IMR-90 (cell line): ENCODE results near the gene AKT3. TPM values are rescaled to one million over a fixed set of nuclear protein-coding genes. Genes with fewer than 3 reads are reported as not detected.

ENCODE experiments used
- ATAC-seq: fragments of 200-7000 bp; cut with Tn5 transposase; 2 replicates; pipeline ENCODE4 v1.9.1; 2020; ENCODE audit warnings: low read depth, mild to moderate bottlenecking, moderate library complexity
- BruUV-seq: library from RNA; stranded (reverse); fragments of 400-500 nt; replicated peaks from 2 replicates; lab custom pipeline; 2021; lab: Mats Ljungman, UMichigan
- CTCF ChIA-PET: fragments of 300-600 bp; formaldehyde crosslinking; extraction: SDS; loops from one replicate; lab custom pipeline; 2021; ENCODE audit warnings: antibody characterized with exemption; lab: Yijun Ruan, JAX
- POLR2A ChIA-PET: fragments of 300-600 bp; sonication (Branson Sonifier 250); formaldehyde crosslinking; loops from one replicate; lab custom pipeline; 2022; ENCODE audit warnings: antibody characterized with exemption; ENCODE audit not compliant: unreplicated experiment; lab: Charles Lee
- DNase-seq: peaks from one replicate; pipeline ENCODE4 v3.0.0; 2013
- H2AFZ ChIP-seq: replicated peaks from 2 replicates; pipeline ENCODE3; 2013; ENCODE audit warnings: low read length, mild to moderate bottlenecking; ENCODE audit not compliant: poor library complexity
- H2AK5ac ChIP-seq: 2 replicates; pipeline ENCODE4 v1.6.1; 2013; ENCODE audit warnings: low read depth, low read length, inconsistent platforms
- H2AK9ac ChIP-seq: replicated peaks from 2 replicates; pipeline ENCODE3; 2013; ENCODE audit warnings: mild to moderate bottlenecking, low read depth, low read length, moderate library complexity; ENCODE audit not compliant: poor library complexity
- H2BK120ac ChIP-seq: 2 replicates; pipeline ENCODE4 v1.6.1; 2013; ENCODE audit warnings: low read depth, low read length, inconsistent platforms
- H2BK15ac ChIP-seq: 3 replicates; pipeline ENCODE4 v1.6.1; 2013; ENCODE audit warnings: low read depth, low read length, inconsistent platforms
- H2BK20ac ChIP-seq: 2 replicates; pipeline ENCODE4 v1.6.1; 2013; ENCODE audit warnings: low read depth, mild to moderate bottlenecking, inconsistent platforms, low read length, moderate library complexity
- H2BK5ac ChIP-seq: 2 replicates; pipeline ENCODE4 v1.6.1; 2013; ENCODE audit warnings: mild to moderate bottlenecking, low read depth, low read length, inconsistent platforms; ENCODE audit not compliant: poor library complexity, severe bottlenecking
- H3K14ac ChIP-seq: replicated peaks from 2 replicates; pipeline ENCODE4 v1.6.1; 2013; ENCODE audit warnings: low read depth, low read length, inconsistent platforms
- H3K18ac ChIP-seq: 2 replicates; pipeline ENCODE4 v1.6.1; 2013; ENCODE audit warnings: low read depth, low read length, control low read depth
- H3K23ac ChIP-seq: 2 replicates; pipeline ENCODE4 v1.6.1; 2013; ENCODE audit warnings: low read depth, low read length, inconsistent platforms
- H3K27ac ChIP-seq: 2 replicates; pipeline ENCODE4 v1.5.1; 2013; ENCODE audit warnings: mild to moderate bottlenecking, control low read depth, low read length; ENCODE audit not compliant: insufficient read depth
- H3K27me3 ChIP-seq: 2 replicates; pipeline ENCODE4 v1.6.1; 2013; ENCODE audit warnings: low read length; ENCODE audit not compliant: control insufficient read depth, insufficient read depth
- H3K36me3 ChIP-seq: 2 replicates; pipeline ENCODE4 v1.6.1; 2013; ENCODE audit warnings: low read length, mixed read lengths; ENCODE audit not compliant: control insufficient read depth, insufficient read depth
- H3K4ac ChIP-seq: 2 replicates; pipeline ENCODE4 v1.6.1; 2013; ENCODE audit warnings: low read depth, low read length, inconsistent platforms
- H3K4me1 ChIP-seq: 2 replicates; pipeline ENCODE4 v1.6.1; 2013; ENCODE audit warnings: low read length, mixed read lengths; ENCODE audit not compliant: control insufficient read depth, insufficient read depth
- H3K4me2 ChIP-seq: 2 replicates; pipeline ENCODE4 v1.6.1; 2013; ENCODE audit warnings: low read depth, mild to moderate bottlenecking, control low read depth, low read length, moderate library complexity
- H3K4me3 ChIP-seq: 2 replicates; pipeline ENCODE4 v1.5.1; 2013; ENCODE audit warnings: low read depth, mild to moderate bottlenecking, control low read depth, low read length, moderate library complexity; ENCODE audit not compliant: insufficient read depth
- H3K56ac ChIP-seq: 2 replicates; pipeline ENCODE4 v1.6.1; 2013; ENCODE audit warnings: low read length, inconsistent platforms; ENCODE audit not compliant: insufficient read depth; ENCODE audit errors: extremely low read depth
- H3K79me1 ChIP-seq, 2 experiments: 2 replicates each; pipeline ENCODE4 v1.6.1; 2013; ENCODE audit warnings: low read length in 2 of 2, inconsistent platforms in 1 of 2, low read depth in 1 of 2
- H3K9ac ChIP-seq: 2 replicates; pipeline ENCODE4 v1.6.1; 2013; ENCODE audit warnings: low read depth, low read length, control low read depth
- H3K9me1 ChIP-seq: 2 replicates; pipeline ENCODE4 v1.6.1; 2013; ENCODE audit warnings: low read length, inconsistent platforms; ENCODE audit not compliant: insufficient read depth
- H3K9me3 ChIP-seq: 2 replicates; pipeline ENCODE4 v1.6.1; 2013; ENCODE audit warnings: low read length; ENCODE audit not compliant: control insufficient read depth, insufficient read depth
- H4K20me1 ChIP-seq: 2 replicates; pipeline ENCODE4 v1.6.1; 2013; ENCODE audit warnings: low read length, inconsistent platforms; ENCODE audit not compliant: insufficient read depth
- H4K5ac ChIP-seq: 2 replicates; pipeline ENCODE4 v1.6.1; 2013; ENCODE audit warnings: mild to moderate bottlenecking, low read depth, low read length, control low read depth
- H4K8ac ChIP-seq, 2 experiments: 2 replicates each; pipeline ENCODE4 v1.6.1; 2013; ENCODE audit warnings: low read depth in 2 of 2, low read length in 2 of 2, control low read depth in 1 of 2, inconsistent platforms in 1 of 2
- H4K91ac ChIP-seq: 2 replicates; pipeline ENCODE4 v1.6.1; 2013; ENCODE audit warnings: low read depth, low read length, inconsistent platforms; ENCODE audit not compliant: insufficient read depth
- FOS ChIP-seq: fragments of 150-350 bp; IDR thresholded peaks from 2 replicates; pipeline ENCODE4 v1.6.1; 2016; ENCODE audit warnings: low read depth, low read length
- MAZ ChIP-seq: IDR thresholded peaks from 2 replicates; pipeline ENCODE4 v1.6.1; 2012; ENCODE audit warnings: low read depth, mild to moderate bottlenecking, low read length, improper control_type of control experiment, moderate library complexity, borderline replicate concordance
- POLR2A ChIP-seq: IDR thresholded peaks from 2 replicates; pipeline ENCODE4 v1.6.1; 2012; ENCODE audit warnings: mild to moderate bottlenecking, low read depth, low read length
- RAD21 ChIP-seq: IDR thresholded peaks from 2 replicates; pipeline ENCODE4 v1.6.1; 2012; ENCODE audit warnings: low read length, improper control_type of control experiment
- USF2 ChIP-seq: fragments of 150-350 bp; IDR thresholded peaks from 2 replicates; pipeline ENCODE4 v1.6.1; 2017; ENCODE audit warnings: mild to moderate bottlenecking, antibody characterized with exemption, low read length, low read depth
- WGBS, 2 experiments: methylation state at CpG; one replicate each; pipeline versions ENCODE4 v1.1.5 to v1.1.7; 2013; ENCODE audit warnings: missing lambda C conversion rate in 2 of 2; ENCODE audit not compliant: insufficient read length in 1 of 2; ENCODE audit errors: extremely low coverage in 2 of 2; 5-methylcytosine and 5-hydroxymethylcytosine counted together
- dilution Hi-C: fragments of 300-500 bp; cut with HindIII; formaldehyde crosslinking; loops from one replicate; pipeline ENCODE4 v1.14.3; 2018; ENCODE audit warnings: low sequenced_read_pairs; ENCODE audit not compliant: unreplicated experiment
- in situ Hi-C: fragments of 300-500 bp; cut with MboI; formaldehyde crosslinking; loops from 3 replicates; pipeline ENCODE4 v1.14.3; 2019; ENCODE audit warnings: low sequenced_read_pairs, inconsistent platforms, mixed read lengths
- intact Hi-C: fragments of 100-400 bp; cut with micrococcal nuclease; formaldehyde crosslinking; loops from 2 replicates; pipeline ENCODE4 v1.10.0; 2022
- polyA plus RNA-seq, 3 experiments: library from polyadenylated mRNA; depleted of rRNA; stranded (reverse); fragments of >200 nt; gene quantifications; 2 replicates each; pipeline ENCODE4 v1.2.3, GENCODE V29; 2012; ENCODE audit warnings: low replicate concordance in 1 of 3
- total RNA-seq: library from RNA; depleted of rRNA; stranded (reverse); fragments of >200 nt; gene quantifications from 2 replicates; pipeline ENCODE4 v1.2.3, GENCODE V29; 2012
- TF ChIP-seq, protein P1 (sequence below): fragments of 150-350 bp; IDR thresholded peaks from 2 replicates; pipeline ENCODE4 v1.6.1; 2016; ENCODE audit warnings: low read depth, mild to moderate bottlenecking, low read length, moderate library complexity, borderline replicate concordance

Gene AKT3
- total and polyA plus RNA-seq, 2 of the 4 experiments (the other 2 are of a cell fraction) = 15.2 to 19.4 TPM

GRCh38 chr1:243849421-243850201, 432 bp downstream of the AKT3 start:
- H2BK5ac ChIP-seq = peak overlapping the region; percentile 81
- no peak overlapping the region for H3K23ac ChIP-seq
- H3K14ac ChIP-seq = no peak overlapping the region
- WGBS, 2 experiments = 0% methylated on average over 14 of the region's 81 CpGs; no CpG with 5 or more reads in 1 of the 2 experiments
- peak overlapping the region; percentile 53 for H3K9ac ChIP-seq
- H3K4me3 ChIP-seq = peak overlapping the region; percentile 86
- H4K5ac ChIP-seq = no peak overlapping the region
- H4K20me1 ChIP-seq = peaks cover 21% of the 10 kb centered on the region; the same call in 1 of the 2 replicates
- H3K9me3 ChIP-seq = no peaks in the 10 kb centered on the region
- H3K9me1 ChIP-seq = no peaks in the 10 kb centered on the region
- POLR2A ChIA-PET = interaction anchor here (0.6 kb wide), 3 partner anchors 249 to 606 kb away, joined by 4 to 13 read pairs (median 4); no protein-coding TSS in a partner anchor
- peak overlapping the region; percentile 76 for H2AFZ ChIP-seq
- no peak overlapping the region for H2BK20ac ChIP-seq
- H3K56ac ChIP-seq = no peak overlapping the region
- intact Hi-C loops (loop anchor here (1.0 to 2.0 kb wide), 5 partner anchors 67 to 505 kb away; no protein-coding TSS in a partner anchor), in situ Hi-C loops (loop anchor here (10.0 kb wide), 1 partner anchor 425 kb away; no protein-coding TSS in a partner anchor), dilution Hi-C loops (no loop called here)
- H3K79me1 ChIP-seq = peaks cover 5 to 26% of the 10 kb centered on the region in 2 experiments; a peak in 3 of 4 replicates
- H4K8ac ChIP-seq = no peak overlapping the region
- H2BK15ac ChIP-seq = no peak overlapping the region
- ATAC-seq = peak; percentile 33
- H2AK9ac ChIP-seq = peak overlapping the region; percentile 93
- H2BK120ac ChIP-seq = no peak overlapping the region
- no peak overlapping the region for H3K4ac ChIP-seq
- H3K18ac ChIP-seq = no peak overlapping the region; the same call in 1 of the 2 replicates
- no peaks in the 10 kb centered on the region for H3K36me3 ChIP-seq
- DNase-seq = no peak
- BruUV-seq = no TSS peak
- CTCF ChIA-PET = no interaction called here
- no peaks in the 10 kb centered on the region for H3K27me3 ChIP-seq
- H3K4me2 ChIP-seq = peak overlapping the region; percentile 66; the same call in 1 of the 2 replicates
- H2AK5ac ChIP-seq = no peak overlapping the region
- TF ChIP-seq, protein P1, sequence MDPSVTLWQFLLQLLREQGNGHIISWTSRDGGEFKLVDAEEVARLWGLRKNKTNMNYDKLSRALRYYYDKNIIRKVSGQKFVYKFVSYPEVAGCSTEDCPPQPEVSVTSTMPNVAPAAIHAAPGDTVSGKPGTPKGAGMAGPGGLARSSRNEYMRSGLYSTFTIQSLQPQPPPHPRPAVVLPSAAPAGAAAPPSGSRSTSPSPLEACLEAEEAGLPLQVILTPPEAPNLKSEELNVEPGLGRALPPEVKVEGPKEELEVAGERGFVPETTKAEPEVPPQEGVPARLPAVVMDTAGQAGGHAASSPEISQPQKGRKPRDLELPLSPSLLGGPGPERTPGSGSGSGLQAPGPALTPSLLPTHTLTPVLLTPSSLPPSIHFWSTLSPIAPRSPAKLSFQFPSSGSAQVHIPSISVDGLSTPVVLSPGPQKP = no peak
- 0 out of 2 replicates have a peak, but pooled peaks have one; percentile 11 for TF ChIP-seq RAD21
- TF ChIP-seq FOS = no peak
- no peak for TF ChIP-seq USF2
- no peak; the same call in 1 of the 2 replicates for TF ChIP-seq POLR2A
- TF ChIP-seq MAZ = peak; percentile 58
- no peak overlapping the region for H4K91ac ChIP-seq
- H3K4me1 ChIP-seq = no peaks in the 10 kb centered on the region; the same call in 1 of the 2 replicates
- H3K27ac ChIP-seq = peak overlapping the region; percentile 61
